ENCODE measurements around the gene TRIM63. TPM values are rescaled to one million over a fixed set of nuclear protein-coding genes. Genes with fewer than 3 reads are reported as not detected.

Gene TRIM63
- total RNA-seq, 2 donors from 2014 or later, result not detected

DNA sequence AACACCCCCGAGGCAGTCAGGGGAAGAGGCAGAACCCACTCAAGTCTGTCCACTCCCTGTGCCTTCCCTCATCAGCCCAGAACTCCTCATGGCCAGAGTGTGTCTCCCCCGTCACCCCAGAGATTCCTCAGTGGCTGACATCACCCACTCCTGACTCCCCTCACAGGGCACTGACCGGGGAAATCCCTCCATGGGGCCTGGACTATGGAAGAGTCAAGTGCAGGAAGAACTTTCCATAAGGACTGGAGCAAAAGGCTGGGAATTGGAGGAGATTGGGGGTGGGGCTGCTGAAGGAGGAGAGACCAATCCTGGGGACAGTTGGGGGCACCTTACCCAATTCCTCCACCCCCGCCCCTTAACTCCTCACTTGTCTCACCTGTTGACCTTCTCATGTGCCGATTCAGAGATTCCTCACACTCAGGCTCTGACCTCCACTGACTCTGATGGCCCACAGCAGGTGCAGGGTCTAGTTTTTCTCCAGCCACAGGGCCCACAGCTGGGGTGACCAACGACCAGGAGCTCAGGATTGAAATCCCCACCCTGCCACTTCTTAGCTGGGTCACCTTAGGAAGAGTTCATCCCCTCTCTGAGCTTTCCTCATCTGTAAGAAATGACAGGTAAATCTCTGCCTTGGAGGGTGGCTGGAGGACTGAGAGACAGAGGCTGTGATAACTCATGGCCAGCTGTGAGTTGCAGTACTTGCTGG is 46.3 kb downstream of the TRIM63 start:
- H3K4me3 ChIP-seq (ENCODE audit: low read length), result no peak overlapping the region
- Mint-ChIP-seq H3K27ac (no peak overlapping the region), H3K4me1 (peaks cover 19% of the 10 kb centered on the region)

DNA sequence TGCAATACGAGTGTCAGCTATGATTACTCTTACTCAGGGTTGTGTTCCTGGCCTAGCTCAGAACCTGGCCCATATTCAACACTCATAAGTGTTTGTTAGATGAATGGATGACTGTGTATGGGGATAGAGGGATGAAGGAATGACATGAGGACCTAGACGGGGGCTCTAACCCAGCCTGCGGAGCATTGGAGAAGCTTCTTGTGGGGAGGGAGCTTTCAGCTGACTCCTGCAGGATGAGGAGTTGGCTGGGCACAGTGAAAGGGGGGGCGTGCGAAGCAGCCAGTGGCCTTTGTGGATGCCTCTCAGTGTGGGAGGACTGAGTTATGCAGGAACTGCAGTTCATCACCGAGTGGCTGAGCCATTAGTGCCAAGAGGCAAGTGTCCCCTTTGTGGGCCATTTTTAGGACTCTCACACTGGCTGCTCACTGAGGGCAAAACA is 47.1 kb downstream of the TRIM63 start:
- Mint-ChIP-seq H3K27ac (no peak overlapping the region), H3K36me3 (ENCODE audit: low read depth) (no peaks in the 10 kb centered on the region), H3K27me3 (ENCODE audit: insufficient read depth) (peaks cover 2% of the 10 kb centered on the region), H3K4me1 (peaks cover 19% of the 10 kb centered on the region), H3K9me3 (no peaks in the 10 kb centered on the region), H3K4me3 (no peak overlapping the region)
- H3K9me3 ChIP-seq (ENCODE audit: control insufficient read depth, low read length), result no peaks in the 10 kb centered on the region
- no peaks in the 10 kb centered on the region for H3K36me3 ChIP-seq (ENCODE audit: control insufficient read depth, insufficient read depth, low read length)
- DNase-seq, result no peak
- WGBS, 2 experiments (ENCODE audit: insufficient coverage in 1 of 2, insufficient read length in 1 of 2), result 86 to 88% methylated on average over 3 to 6 of the region's 6 CpGs
- no peaks in the 10 kb centered on the region for H3K27me3 ChIP-seq (ENCODE audit: control insufficient read depth, insufficient read depth, low read length, poor library complexity, severe bottlenecking)
- peaks cover 2% of the 10 kb centered on the region for H3K4me1 ChIP-seq (ENCODE audit: control insufficient read depth, insufficient read depth, low read length)
- no peak overlapping the region for H3K9ac ChIP-seq (ENCODE audit: extremely low read depth, low read length, poor library complexity, severe bottlenecking)
- TF ChIP-seq, protein P1, sequence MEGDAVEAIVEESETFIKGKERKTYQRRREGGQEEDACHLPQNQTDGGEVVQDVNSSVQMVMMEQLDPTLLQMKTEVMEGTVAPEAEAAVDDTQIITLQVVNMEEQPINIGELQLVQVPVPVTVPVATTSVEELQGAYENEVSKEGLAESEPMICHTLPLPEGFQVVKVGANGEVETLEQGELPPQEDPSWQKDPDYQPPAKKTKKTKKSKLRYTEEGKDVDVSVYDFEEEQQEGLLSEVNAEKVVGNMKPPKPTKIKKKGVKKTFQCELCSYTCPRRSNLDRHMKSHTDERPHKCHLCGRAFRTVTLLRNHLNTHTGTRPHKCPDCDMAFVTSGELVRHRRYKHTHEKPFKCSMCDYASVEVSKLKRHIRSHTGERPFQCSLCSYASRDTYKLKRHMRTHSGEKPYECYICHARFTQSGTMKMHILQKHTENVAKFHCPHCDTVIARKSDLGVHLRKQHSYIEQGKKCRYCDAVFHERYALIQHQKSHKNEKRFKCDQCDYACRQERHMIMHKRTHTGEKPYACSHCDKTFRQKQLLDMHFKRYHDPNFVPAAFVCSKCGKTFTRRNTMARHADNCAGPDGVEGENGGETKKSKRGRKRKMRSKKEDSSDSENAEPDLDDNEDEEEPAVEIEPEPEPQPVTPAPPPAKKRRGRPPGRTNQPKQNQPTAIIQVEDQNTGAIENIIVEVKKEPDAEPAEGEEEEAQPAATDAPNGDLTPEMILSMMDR (conservative IDR thresholded peaks at IDR 0.05), result no peak
- H3K27ac ChIP-seq (ENCODE audit: low read depth, low read length), result no peak overlapping the region
- H3K4me3 ChIP-seq (ENCODE audit: low read length), result no peak overlapping the region

More for the DNA sequence above, 46.3 kb downstream of the TRIM63 start:
- Histone ChIP-seq H3K9me3 (ENCODE audit: control insufficient read depth, low read length) (no peaks in the 10 kb centered on the region), H3K4me1 (ENCODE audit: control insufficient read depth, insufficient read depth, low read length) (peaks cover 2% of the 10 kb centered on the region), H3K27me3 (ENCODE audit: control insufficient read depth, insufficient read depth, low read length, poor library complexity, severe bottlenecking) (no peaks in the 10 kb centered on the region), H3K36me3 (ENCODE audit: control insufficient read depth, insufficient read depth, low read length) (no peaks in the 10 kb centered on the region), H3K27ac (ENCODE audit: low read depth, low read length) (no peak overlapping the region), H3K9ac (ENCODE audit: extremely low read depth, low read length, poor library complexity, severe bottlenecking) (no peak overlapping the region)
- 86 to 92% methylated on average over 2 to 6 of the region's 6 CpGs for WGBS, 2 experiments (ENCODE audit: insufficient coverage in 1 of 2, insufficient read length in 1 of 2)
- Mint-ChIP-seq H3K9me3 (no peaks in the 10 kb centered on the region), H3K4me3 (peak overlapping the region; percentile 65), H3K36me3 (ENCODE audit: low read depth) (no peaks in the 10 kb centered on the region), H3K27me3 (ENCODE audit: insufficient read depth) (peaks cover 2% of the 10 kb centered on the region)
- no peak for DNase-seq
- TF ChIP-seq, protein P1 (conservative IDR thresholded peaks at IDR 0.05), result no peak

DNA sequence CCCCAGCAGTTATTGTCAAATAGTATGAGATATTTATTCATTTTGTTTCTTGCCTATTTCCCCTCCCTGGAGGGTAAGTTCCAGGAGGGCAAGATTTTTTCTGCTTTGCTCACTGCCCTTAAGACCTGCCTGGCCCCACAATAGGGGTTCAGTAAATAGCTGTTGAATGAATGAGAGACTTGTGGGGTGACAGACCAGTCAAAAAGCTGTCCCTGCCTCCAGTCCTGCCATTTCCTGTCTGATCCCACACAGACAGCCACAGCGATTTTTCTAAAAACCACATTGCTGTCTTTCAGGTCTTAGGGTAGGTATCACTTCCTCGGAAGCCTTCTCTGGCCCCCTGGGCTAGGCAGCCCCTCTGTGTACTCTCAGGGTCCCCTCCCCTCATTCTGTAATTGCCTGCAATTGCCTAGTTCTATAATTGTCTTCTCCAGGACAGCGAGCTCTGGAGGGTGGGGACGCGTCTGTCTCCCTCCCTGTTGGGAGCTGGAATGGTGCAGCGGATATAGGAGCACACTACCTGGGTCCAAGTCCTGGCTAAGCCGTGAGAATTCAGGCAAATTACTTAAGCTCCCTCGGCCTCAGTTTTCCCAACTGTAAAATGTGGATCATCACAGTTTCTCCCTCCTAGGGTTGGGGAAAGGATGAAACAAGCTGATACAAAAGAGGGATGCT is 47.7 kb downstream of the TRIM63 start:
- no peaks in the 10 kb centered on the region for H3K27me3 ChIP-seq (ENCODE audit: control insufficient read depth, insufficient read depth, low read length, poor library complexity, severe bottlenecking)
- Mint-ChIP-seq H3K27ac (no peak overlapping the region), H3K27me3 (ENCODE audit: insufficient read depth) (peaks cover 2% of the 10 kb centered on the region), H3K36me3 (ENCODE audit: low read depth) (no peaks in the 10 kb centered on the region), H3K9me3 (no peaks in the 10 kb centered on the region), H3K4me3 (no peak overlapping the region), H3K4me1 (peaks cover 18% of the 10 kb centered on the region)
- peaks cover 2% of the 10 kb centered on the region for H3K4me1 ChIP-seq (ENCODE audit: control insufficient read depth, insufficient read depth, low read length)
- no peak overlapping the region for H3K27ac ChIP-seq (ENCODE audit: low read depth, low read length)
- no peaks in the 10 kb centered on the region for H3K36me3 ChIP-seq (ENCODE audit: control insufficient read depth, insufficient read depth, low read length)
- H3K9me3 ChIP-seq (ENCODE audit: control insufficient read depth, low read length), result no peaks in the 10 kb centered on the region
- no peak for DNase-seq
- no peak overlapping the region for H3K9ac ChIP-seq (ENCODE audit: extremely low read depth, low read length, poor library complexity, severe bottlenecking)
- no peak overlapping the region for H3K4me3 ChIP-seq (ENCODE audit: low read length)
- TF ChIP-seq, protein P1 (conservative IDR thresholded peaks at IDR 0.05), result no peak
- 83 to 85% methylated on average over 7 to 8 of the region's 8 CpGs for WGBS, 2 experiments (ENCODE audit: insufficient coverage in 1 of 2, insufficient read length in 1 of 2)

Measured in endodermal cell (in vitro differentiated cells).